Retina (tissue), 1 donor: ENCODE data around the gene ANKRD44.

Experiments used
- DNase-seq: peaks from one replicate; pipeline ENCODE4 v3.0.0-alpha.2; 2016

The ANKRD44 gene

DNA sequence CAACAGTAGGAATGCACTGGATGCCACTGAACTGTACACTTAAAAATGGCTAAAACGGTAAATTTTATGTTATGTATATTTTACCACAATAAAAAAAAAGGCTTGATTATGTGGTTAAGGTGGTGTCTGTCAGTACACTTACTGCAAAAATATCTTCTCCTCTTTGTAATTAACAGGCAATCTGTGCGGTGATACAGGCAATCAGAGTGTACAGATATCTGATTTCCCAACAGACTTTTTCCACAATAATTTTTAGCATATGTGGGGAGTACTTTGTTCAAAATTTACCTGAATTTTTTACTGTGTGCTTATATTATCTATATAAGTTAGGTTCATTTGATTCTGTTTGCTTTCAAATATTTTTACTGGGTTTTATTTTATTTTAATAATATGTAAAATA lies 209.1 kb downstream of the ANKRD44 start:
- no peak for DNase-seq

DNA sequence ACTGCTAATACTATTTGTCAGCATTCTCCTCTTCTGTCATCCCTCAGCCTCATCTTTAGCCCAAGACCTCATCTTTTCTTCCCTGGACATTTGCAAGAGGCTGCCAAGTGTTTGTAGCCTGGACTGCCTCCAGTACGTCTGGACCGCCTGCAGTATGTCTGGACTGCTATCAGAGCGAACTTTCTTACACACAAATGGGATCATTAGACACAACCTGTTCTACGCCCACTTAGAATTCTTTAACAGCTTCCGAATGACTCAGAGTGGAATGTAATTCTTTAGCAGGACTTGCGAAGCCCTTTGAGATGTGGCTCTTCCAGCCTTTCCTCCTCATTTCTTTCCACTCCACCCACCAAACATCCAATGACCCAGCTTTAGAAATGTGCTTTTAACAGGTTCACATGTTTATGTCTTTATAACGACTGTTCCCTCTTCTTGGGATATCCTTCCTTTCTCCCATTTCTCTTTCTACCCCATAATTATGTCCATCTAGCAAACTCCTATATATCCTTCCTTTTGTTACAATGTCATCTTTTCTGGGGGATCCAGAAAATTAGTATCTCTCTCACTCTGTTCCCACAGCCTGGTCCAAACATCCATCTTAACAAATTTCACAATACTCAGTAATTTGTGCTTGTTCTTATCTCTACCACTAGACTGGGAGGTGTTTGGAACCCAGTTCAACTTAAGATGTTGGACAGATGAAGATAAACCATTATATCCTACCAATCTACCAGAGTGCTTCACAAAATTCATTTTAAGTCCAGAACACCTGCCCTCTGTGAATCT lies 212.8 kb downstream of the ANKRD44 start:
- DNase-seq, result no peak

DNA sequence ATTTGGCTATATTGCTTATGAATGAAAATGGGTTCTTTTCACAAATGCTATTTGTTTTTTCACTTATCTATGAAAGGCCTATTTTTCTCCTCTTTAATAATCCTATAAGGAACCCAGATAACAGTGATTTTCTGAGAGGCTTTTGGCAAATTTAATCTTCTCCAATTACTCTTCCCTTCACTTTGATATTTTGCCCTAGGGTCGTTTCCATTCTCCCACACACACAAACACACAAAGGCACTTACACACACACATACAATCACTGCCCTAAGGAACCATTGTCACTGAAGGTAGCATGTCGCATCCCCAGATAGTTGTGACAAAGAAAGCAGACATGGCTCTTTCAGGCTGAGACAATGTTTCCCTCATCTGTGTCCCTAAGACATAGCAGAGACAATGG lies 213.9 kb downstream of the ANKRD44 start:
- no peak for DNase-seq

DNA sequence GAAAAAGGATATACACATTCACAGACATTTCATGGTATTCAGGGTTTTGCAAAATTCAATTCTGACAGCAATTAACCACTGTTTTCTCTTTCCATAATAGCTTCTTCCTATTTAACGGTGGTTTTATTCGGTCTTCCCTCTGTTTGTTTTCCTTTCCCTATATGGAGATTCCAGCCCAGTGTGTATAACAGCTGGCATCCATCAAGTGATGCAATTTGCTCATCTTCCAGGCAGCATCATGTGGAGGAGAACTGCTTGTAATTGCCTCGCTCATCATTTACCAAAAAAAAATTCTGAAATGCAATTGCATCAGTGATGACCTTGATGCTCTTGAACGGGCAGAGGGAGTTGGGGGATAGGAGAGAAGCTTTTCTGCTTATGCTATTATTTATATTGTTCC lies 218.1 kb downstream of the ANKRD44 start:
- no peak for DNase-seq

DNA sequence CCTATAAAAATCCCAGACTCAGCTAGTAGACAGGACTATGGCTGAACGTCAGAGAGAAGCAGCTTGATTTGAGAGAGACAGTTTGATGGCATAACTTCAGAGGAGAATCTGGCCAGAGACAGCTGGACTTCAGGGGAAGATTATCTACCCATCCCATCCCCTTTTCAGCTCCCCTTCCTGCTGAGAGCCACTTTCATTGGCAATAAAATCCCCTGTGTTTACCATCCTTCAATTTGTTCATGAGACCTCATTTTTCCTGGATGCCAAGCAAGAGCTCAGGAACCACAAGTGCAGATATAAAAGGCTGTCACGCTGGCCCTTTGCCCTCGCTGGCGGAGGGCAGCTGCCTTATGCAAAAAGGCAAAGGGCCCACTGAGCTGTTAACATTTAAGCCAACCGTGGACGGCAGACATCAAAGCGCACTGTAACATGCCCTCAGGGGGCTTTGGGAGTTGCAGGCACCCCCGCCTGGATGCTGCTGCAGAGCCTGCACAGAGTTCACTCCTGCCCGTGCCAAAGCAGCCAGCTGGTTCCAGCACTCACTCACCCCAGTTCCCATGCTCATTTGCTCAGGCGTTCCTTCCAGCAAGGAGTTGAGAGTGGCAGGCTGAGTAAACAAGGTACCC lies 219.7 kb downstream of the ANKRD44 start:
- DNase-seq, result no peak

DNA sequence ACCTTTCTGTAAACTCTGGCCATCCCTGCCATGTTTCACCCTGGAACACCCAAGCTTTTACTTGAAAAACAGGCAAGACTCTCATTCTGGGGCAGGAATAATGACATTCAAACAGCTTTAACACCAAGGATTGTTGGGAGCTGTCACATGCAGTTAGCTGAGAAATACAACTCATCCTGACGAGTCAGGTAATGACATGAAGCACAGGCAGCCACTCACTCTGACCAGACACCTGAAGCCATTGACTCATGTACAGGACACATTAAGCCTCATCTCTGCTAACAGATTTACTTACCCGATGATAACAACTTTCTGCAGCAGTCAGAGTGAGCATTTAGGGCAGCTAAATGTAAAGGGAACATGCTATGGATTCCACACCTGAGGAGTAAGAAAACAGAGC lies 220.9 kb downstream of the ANKRD44 start:
- no peak for DNase-seq

DNA sequence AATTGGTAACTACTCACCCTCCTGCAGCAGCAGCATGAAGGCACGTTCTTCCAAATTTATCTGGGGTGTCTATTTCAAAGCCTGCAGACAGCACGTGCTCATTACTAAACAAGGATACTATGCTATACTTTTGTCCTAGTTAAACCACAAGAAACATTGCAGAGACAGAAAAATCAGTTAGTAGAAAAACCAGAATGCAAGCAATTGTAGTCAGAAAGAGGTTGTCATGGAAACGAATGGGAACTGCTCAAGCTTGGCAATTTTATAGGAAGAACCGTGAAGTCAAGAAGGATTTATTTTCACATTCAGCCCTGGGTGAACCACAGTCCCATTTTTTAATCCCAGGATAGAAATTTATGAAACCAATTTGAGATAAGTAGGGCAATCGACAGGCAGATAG lies 221.9 kb downstream of the ANKRD44 start:
- no peak for DNase-seq

DNA sequence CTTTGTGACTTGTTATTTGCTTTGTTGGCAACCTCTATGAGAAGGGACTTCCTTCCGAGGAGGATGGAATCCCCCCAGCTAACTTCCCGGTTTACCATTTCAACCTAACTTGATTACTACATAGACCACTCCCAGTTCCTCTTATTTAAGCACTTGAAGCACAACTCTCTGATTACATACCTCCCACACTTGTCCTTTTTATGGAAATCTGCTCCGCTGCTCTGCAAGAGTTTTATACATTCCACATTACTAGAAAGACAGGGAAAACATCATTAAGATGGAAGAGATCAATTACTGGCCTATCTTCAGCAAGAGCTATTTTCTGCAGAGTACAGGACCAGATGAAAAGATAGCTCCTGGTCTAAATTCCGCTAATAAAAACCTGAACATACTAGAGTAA lies 224.1 kb downstream of the ANKRD44 start:
- DNase-seq, result no peak

DNA sequence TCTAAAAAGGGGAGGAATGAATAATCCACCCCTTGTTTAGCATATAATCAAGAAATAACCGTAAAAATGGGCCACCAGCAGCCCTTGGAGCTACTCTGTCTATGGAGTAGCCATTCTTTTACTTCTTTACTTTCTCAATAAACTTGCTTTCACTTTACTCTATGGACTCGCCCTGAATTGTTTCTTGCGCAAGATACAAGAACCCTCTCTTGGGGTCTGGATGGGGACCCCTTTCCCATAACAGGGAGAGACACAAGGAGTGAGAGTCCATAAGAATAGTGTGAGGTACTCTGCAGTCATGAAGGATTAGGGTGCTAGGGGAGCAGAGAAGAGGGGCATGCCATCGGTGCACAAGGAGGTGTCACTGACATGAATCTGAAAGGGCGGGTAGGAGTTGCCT lies 224.9 kb downstream of the ANKRD44 start:
- DNase-seq, result no peak

DNA sequence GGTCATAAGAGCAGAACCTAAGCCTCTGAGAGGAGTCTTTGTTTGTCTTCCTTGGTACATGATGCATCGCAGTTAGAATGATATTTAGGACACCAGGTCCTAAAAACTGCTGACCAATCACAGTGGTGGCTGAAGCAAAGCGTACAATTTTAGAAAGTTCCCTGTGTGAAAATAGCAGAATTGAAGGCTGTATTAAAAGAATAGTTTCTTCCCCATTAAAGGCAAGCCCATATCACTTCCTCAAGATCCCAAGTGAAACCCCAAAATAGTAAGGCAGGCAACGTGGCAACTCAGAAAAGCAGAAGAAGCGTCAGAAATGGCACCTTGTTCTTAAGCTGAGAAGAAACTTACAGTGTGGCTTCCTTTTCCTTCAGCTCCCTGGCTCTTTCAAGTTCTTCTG lies 229.3 kb downstream of the ANKRD44 start:
- no peak for DNase-seq

DNA sequence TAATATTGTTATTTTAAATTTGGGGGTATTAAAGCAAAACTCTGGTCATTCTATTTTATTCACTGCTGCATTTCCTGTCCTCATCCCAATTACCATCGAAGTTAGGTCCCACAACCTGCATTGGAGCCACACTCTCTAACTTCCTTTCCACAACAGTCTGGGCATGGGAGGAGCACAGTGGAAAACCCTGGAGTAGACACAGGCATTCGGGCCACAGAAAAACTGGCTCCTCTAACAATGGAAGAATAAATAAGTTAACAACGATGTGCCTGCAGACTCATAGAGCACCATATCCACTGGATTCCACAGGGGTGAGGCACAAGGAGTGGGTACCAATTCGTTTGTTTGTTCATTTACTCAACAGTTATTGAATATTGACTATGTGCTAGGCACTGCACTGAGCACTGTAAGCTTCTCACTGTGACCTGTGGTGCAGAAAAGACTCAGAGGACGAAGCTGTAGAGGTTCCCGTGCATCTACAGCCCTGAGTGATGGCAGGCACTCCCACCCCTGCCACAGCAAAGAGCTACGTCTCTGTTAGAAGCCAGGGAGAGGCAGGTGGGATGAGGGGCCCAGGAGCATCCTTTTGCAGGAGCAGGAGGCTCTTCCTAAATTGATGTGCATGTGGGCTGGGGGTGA lies 229.9 kb downstream of the ANKRD44 start:
- DNase-seq, result no peak

DNA sequence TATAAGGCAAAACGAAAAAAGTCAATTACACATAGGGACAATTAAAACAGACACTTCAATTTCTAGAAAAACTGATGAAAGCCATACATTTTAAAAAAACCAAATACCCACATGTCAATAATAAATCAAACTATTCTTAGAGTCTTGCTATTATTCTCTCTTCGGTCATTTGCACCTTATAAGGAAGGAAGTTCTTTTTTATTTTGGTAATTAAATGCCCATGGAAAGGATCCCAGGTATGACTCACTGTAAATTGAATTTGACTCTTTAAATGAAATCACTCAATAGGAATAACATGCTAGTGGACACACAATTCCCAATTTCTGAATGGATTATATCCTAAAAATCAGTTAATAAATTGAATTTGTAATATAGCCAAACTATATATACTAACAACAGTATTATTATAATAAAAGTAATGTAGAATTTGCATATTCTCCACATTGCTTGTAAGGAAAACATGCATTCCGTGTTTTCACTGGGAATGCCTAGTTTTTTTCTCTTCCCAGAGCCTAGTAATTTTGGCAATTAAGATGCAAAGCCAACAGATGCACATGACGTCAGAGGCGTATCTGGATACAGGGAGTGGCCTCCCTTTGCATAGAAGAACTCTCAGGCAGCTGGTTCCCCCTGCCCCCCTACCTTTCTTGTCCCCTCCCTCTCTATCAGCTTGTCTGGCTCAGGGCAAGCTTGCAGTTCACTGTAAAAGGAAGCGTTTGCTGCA lies 230.6 kb downstream of the ANKRD44 start:
- DNase-seq, result no peak

DNA sequence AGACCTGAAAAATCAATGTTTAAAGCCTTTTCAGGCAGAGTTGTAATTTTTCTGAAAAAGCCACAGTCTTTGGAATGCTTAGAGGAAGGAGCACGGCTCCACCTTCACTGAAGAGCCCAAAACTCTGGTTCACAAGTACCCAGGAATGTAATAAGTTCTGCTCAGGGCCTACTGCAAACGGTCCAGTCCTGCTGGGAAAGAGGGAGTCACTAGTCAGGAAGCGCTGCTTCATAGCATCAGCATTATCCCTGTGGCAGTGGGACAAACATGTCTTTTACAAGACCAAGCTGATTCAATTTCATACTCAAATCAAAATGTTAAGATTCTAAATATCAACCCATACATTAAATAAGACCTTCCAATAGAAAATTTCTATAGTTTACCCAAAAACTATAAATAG lies 231.2 kb downstream of the ANKRD44 start:
- DNase-seq, result no peak

DNA sequence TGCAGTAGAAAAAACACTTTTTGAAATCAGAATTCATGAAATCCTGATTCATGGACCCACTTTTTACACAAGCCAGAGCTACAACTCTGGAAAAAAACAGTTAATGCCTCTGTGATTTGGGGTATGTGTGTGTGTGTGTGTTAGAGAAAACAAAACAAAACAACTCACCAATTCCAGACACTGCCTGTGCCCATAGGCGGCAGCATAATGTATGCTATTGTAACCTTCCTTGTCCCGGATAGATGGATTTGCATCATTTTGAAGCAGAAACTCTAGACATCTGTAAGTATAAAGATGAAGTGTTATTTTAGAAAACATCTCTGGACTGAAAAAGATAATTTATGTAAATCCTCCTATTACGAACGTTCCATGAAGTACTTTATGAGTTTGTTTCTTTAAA lies 232.0 kb downstream of the ANKRD44 start:
- no peak for DNase-seq

DNA sequence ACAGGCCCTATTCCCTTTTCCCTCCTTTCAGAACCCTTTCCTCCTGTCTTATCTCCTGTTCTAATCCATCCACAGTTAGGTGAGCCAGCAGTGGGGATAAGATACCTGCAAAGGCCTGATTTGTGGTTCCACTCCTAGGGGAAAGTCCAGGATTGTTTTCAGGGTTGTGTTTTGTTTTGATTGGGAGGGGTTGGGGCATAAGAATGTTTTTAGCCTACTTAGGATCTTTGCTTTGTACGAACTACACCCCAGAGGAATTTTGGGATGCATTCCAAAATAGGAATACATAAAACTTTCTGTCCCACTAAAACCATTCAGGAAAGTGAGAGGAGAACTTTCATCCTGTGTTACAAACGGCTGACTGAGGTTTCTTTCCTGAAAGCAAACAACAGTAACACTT lies 233.2 kb downstream of the ANKRD44 start:
- no peak for DNase-seq

DNA sequence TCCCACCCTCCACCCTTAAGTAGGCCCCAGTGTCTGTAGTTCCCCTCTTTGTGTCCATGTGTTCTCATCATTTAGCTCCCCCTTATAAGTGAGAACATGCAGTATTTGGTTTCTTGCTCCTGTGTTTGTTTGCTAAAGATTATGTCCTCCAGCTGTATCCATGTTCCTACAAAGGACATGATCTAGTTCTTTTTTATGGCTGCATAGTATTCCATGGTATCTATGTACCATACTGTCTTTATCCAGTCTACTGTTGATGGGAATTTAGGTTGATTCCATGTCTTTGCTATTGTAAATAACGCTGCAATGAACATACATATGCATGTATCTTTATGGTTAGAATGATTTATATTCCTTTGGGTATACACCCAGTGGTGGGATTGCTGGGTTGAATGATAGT lies 233.9 kb downstream of the ANKRD44 start:
- DNase-seq, result no peak

DNA sequence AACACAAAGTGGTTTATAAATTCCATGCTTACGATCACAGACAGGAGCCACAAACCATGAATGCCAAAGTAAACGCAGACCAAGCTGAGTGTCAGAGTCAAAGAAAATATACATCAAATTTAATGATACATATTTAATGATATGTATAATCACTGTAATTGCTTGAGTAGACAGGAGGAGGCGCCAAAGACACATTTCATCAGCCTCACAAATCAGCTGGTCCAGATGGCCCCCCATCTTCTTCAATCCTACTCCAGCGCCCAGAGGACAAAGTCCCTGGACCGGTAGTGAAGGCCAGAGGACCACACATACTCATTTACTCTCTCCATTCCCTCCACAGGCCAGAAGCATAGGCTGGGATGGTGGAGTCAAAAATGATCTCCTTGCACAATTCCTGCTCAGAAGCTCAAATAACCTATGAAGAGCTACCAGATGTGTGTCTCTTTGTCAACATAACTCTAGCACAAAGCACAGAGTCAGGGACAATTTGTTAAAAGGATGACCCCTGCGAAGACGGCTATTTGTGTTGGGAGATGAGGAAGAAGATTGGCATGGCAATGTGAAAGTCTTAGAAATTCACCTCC lies 234.7 kb downstream of the ANKRD44 start:
- no peak for DNase-seq

DNA sequence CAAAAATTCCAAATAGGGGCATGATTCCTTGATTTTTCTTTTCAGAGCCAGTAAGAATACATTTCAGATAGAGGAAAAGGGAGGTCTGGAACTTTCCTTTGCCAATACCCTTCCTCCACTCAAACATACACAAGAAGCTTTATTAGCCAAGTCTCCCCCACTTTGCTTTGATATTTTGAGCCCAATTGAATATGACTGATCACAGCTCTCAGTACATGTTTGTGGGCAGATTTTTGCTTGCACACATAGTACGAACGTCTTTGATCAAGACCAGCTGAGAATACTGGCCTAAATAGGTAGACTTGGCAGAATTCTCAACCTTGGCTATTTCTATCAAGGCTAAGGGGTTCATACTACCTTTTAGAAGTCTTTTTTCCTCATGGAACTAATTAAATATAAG lies 235.3 kb downstream of the ANKRD44 start:
- no peak for DNase-seq

DNA sequence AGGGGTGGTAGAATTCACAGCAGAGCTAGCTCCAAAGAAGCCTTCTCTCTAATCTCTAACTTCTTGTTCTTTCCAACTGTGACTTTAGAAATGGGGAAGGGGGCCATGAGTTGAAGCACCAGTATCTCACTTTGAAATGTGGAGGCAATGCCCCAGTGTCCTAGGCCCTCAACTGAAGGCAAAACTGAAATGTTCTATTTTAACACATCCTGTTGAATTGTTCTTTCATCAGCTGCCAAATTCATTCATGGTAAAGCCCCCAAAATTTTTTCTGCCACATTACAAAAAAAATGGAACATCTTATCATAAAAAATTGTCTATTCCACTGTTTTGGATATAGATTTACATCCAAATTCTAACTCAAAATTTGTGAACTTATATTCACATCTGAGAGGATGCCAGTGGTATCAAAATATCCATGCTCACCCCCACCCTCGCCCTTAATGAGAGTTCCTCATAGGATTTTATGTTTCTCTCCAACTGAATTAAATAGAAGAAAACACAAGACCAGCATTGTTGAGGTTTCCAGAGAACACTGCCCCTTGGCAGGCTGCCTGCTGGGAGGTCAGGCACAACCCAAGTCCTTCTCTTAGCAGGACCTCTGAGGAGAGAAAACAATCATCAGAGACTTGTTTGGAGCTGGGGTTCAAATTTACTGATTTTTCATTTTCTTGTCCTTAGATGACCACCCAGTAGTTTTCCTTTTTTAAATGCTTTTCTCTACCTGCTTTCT lies 236.7 kb downstream of the ANKRD44 start:
- no peak for DNase-seq

DNA sequence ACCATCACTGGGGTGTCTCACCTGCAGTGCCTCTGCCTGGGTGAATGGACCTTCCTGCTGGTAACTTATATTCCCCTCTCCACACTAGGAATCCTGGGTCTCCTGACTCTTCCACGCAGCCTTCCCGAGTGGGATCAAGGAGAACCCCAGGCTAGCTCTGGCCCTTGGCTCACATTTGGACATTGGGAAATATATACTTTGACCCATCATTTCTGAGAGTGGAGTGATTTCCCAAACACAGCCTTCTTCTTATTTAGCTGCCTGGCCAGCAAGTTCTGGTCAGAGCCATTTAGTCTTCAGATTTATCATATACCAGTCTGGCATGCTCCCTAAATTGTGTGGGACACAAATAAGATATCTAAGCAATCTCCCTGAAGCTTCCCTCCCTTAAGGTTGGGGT lies 237.3 kb downstream of the ANKRD44 start:
- DNase-seq, result no peak

DNA sequence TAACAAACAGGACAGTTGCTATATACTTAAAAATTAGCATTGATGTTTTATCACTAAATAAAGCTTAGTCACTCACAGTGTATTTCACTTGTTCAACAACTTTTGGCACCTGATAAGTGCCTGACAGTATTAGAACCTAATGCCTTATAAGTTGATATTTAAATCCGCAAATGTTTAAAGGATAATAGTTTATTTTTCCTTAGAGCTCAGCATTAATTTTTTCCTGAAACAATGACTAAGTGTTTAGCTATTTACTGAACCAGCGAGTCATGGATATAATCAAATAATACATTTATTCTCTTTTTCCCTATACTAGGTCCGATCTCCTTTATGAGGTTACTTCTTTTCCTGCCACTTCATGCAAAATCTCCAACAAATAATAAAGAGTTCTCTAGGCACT lies 238.0 kb downstream of the ANKRD44 start:
- DNase-seq, result no peak

DNA sequence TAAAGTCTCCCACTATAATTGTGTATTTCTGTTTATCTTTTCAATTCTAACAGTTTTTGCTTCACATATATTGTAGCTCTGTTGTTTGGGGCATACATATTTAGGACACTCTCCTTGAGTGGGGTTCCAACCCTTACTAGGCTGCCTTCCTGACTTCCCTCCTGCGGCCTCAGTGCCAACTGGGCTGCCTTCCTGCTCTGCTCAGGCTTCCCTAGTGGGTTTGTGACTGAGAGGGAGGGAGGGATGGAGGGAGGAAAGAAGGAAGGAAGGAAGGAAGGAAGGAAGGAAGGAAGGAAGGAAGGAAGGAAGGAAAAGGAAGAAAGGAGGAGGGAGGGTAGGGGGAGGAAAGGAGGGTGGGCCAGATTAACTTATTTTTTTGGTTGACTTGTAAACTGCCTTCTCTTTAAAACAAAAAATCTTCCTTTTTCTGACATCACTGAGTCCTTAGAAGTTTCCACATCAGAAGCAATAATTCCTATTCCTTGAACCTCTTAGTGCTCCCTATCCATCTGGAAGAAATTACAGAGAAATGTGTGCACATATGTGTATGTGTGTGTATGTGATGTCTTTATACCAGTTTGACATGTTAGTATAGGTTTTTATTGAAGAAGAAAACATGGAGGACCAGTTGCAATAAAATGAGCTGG lies 238.7 kb downstream of the ANKRD44 start:
- DNase-seq, result no peak
